HepG2 (cell line): ENCODE data around the gene ARID1A. TPM values are rescaled to one million over a fixed set of nuclear protein-coding genes. Genes with fewer than 3 reads are reported as not detected.

Experiments used
- GZF1 ChIP-seq: sonication (generic); formaldehyde crosslinking; IDR thresholded peaks from 2 replicates; pipeline ENCODE4 v1.5.1; 2020; ENCODE audit warnings: mild to moderate bottlenecking, missing genetic modification reagents
- HIVEP1 ChIP-seq: sonication (generic); formaldehyde crosslinking; IDR thresholded peaks from 2 replicates; pipeline ENCODE4 v1.4.0; 2020; ENCODE audit warnings: mild to moderate bottlenecking, missing genetic modification reagents
- HOXA3 ChIP-seq: sonication (generic); formaldehyde crosslinking; IDR thresholded peaks from 2 replicates; pipeline ENCODE4 v1.5.0; 2020; ENCODE audit warnings: missing genetic modification reagents
- KDM3A ChIP-seq: IDR thresholded peaks from 2 replicates; pipeline ENCODE4 v1.6.1; 2018; ENCODE audit warnings: low read depth, missing compliant biosample characterization
- SIX4 ChIP-seq: sonication (generic); formaldehyde crosslinking; IDR thresholded peaks from 2 replicates; pipeline ENCODE4 v1.4.0; 2020; ENCODE audit warnings: missing genetic modification reagents
- WIZ ChIP-seq: sonication (generic); formaldehyde crosslinking; IDR thresholded peaks from 2 replicates; pipeline ENCODE4 v1.5.1; 2020; ENCODE audit warnings: mild to moderate bottlenecking, missing genetic modification reagents
- YY1 ChIP-seq: IDR thresholded peaks from 2 replicates; pipeline ENCODE4 v1.6.1; 2011; ENCODE audit warnings: low read length, low read depth, moderate library complexity, mild to moderate bottlenecking; ENCODE audit not compliant: insufficient read depth, insufficient replicate concordance
- ZNF552 ChIP-seq: sonication (generic); formaldehyde crosslinking; IDR thresholded peaks from 2 replicates; pipeline ENCODE4 v1.9.0; 2022; ENCODE audit warnings: missing genetic modification reagents, mild to moderate bottlenecking, borderline replicate concordance
- ZNF563 ChIP-seq: sonication (generic); formaldehyde crosslinking; IDR thresholded peaks from 2 replicates; pipeline ENCODE4 v1.8.0; 2022; ENCODE audit warnings: mild to moderate bottlenecking, moderate library complexity, missing genetic modification reagents
- ZNF660 ChIP-seq: sonication (generic); formaldehyde crosslinking; IDR thresholded peaks from 2 replicates; pipeline ENCODE4 v1.5.1; 2020; ENCODE audit warnings: mild to moderate bottlenecking, low read depth, missing genetic modification reagents, borderline replicate concordance
- ZSCAN31 ChIP-seq: sonication (generic); formaldehyde crosslinking; IDR thresholded peaks from 2 replicates; pipeline ENCODE4 v1.5.0; 2020; ENCODE audit warnings: low read depth, mild to moderate bottlenecking, missing genetic modification reagents
- polyA plus RNA-seq, 8 experiments: library from polyadenylated mRNA; depleted of rRNA in 3 of 8; stranded (reverse) in 7 of 8; unstranded in 1 of 8; fragments of >200 nt; fragmentation: Illumina TruSeq in 4 of 8; extraction: Trizol in 4 of 8; gene quantifications; 2 replicates each; pipeline versions ENCODE4 v1.2.1 to v1.2.3, GENCODE V29; 2011 to 2016; ENCODE audit warnings: low read depth in 4 of 8, missing spikeins in 1 of 8, mixed read lengths in 1 of 8; ENCODE audit not compliant: insufficient read depth in 1 of 8
- total RNA-seq, 5 experiments: library from RNA; depleted of rRNA; stranded (reverse); fragments of >200 nt; fragmentation: Illumina TruSeq; extraction: Trizol; gene quantifications; 2 replicates each; pipeline ENCODE4 v1.2.3, GENCODE V29; 2016; ENCODE audit warnings: low read depth in 1 of 5
- TF ChIP-seq, protein P1 (sequence below): sonication (generic); formaldehyde crosslinking; IDR thresholded peaks from 2 replicates; pipeline ENCODE4 v1.8.0; 2022; ENCODE audit warnings: missing genetic modification reagents, mild to moderate bottlenecking, moderate library complexity, borderline replicate concordance
- TF ChIP-seq, protein P2 (sequence below): sonication (generic); formaldehyde crosslinking; IDR thresholded peaks from 2 replicates; pipeline ENCODE4 v1.8.1; 2023; ENCODE audit warnings: missing genetic modification reagents, mild to moderate bottlenecking, borderline replicate concordance
- TF ChIP-seq, protein P3 (sequence below): sonication (generic); formaldehyde crosslinking; IDR thresholded peaks from 2 replicates; pipeline ENCODE4 v1.8.0; 2022; ENCODE audit warnings: mild to moderate bottlenecking, missing genetic modification reagents, moderate library complexity
- TF ChIP-seq, protein P4 (sequence below), 2 experiments: sonication (generic) in 1 of 2; formaldehyde crosslinking in 1 of 2; IDR thresholded peaks; 2 replicates each; pipeline versions ENCODE4 v1.4.0 to v1.6.1; 2018 to 2020; ENCODE audit warnings: missing genetic modification reagents in 2 of 2, borderline replicate concordance in 1 of 2, low read depth in 1 of 2, mild to moderate bottlenecking in 1 of 2, missing biosample characterization in 1 of 2
- TF ChIP-seq, protein P5 (sequence below): sonication (generic); formaldehyde crosslinking; IDR thresholded peaks from 2 replicates; pipeline ENCODE4 v1.8.0; 2022; ENCODE audit warnings: missing genetic modification reagents, mild to moderate bottlenecking, inconsistent platforms, borderline replicate concordance
- TF ChIP-seq, protein P6 (sequence below): sonication (generic); formaldehyde crosslinking; IDR thresholded peaks from 2 replicates; pipeline ENCODE4 v1.9.0; 2022; ENCODE audit warnings: low read depth, missing genetic modification reagents
- TF ChIP-seq, protein P7 (sequence below): sonication (generic); formaldehyde crosslinking; IDR thresholded peaks from 2 replicates; pipeline ENCODE4 v1.5.0; 2020; ENCODE audit warnings: missing genetic modification reagents

The ARID1A gene
- total and polyA plus RNA-seq, 2 of the 13 experiments (the other 11 are each of a cell fraction or from before 2014, with no cell fraction given) = 11.9 to 15.9 TPM

DNA sequence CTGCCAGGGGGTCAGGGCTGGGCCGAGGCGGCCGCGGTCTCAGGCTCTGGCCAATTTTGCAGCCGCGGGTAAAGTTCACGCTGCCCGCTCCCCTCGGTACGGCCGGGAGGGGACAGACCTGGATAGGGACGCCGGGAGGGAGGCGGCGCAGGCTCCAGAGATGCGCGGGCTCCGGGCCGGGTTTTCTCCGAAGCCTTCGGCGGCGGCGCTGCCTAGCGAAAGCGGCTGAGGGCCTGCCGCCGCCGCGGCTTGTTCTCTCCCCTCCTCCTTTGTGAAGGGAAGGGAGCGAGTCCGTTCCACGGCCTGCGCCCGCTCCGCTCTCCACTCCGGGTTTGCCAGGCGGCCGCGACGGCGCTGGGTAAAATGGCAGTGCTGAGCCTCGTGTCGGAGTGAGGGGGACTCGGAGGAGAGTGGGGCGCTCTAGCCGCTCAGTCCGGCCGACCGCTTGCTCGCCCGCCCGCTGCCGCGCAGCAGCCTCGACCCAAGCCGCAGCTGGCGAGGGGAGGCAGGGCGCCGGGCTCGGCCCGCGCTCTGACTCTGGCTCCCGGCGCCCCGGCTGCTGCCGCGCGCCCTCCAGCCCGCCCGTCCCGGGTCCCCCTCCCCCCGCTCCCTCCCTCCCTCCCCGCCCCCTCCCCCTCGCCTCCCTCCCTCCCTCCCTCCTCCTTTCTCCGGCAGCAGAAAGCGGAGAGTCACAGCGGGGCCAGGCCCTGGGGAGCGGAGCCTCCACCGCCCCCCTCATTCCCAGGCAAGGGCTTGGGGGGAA lies at the start of gene ARID1A (continued):
- TF ChIP-seq, protein P1, sequence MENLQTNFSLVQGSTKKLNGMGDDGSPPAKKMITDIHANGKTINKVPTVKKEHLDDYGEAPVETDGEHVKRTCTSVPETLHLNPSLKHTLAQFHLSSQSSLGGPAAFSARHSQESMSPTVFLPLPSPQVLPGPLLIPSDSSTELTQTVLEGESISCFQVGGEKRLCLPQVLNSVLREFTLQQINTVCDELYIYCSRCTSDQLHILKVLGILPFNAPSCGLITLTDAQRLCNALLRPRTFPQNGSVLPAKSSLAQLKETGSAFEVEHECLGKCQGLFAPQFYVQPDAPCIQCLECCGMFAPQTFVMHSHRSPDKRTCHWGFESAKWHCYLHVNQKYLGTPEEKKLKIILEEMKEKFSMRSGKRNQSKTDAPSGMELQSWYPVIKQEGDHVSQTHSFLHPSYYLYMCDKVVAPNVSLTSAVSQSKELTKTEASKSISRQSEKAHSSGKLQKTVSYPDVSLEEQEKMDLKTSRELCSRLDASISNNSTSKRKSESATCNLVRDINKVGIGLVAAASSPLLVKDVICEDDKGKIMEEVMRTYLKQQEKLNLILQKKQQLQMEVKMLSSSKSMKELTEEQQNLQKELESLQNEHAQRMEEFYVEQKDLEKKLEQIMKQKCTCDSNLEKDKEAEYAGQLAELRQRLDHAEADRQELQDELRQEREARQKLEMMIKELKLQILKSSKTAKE (CRISPR knock-in tag) = peak; percentile 61; the same call in 1 of the 2 replicates
- TF ChIP-seq KDM3A = peak; percentile 98; the same call in 1 of the 2 replicates
- no peak for TF ChIP-seq GZF1 (CRISPR knock-in tag)
- TF ChIP-seq, protein P2, sequence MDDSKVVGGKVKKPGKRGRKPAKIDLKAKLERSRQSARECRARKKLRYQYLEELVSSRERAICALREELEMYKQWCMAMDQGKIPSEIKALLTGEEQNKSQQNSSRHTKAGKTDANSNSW (CRISPR knock-in tag) = no peak; the same call in 1 of the 2 replicates
- TF ChIP-seq ZNF552 (CRISPR knock-in tag) = peak; percentile 82
- TF ChIP-seq ZNF563 (CRISPR knock-in tag) = peak; percentile 80; the same call in 1 of the 2 replicates
- TF ChIP-seq, protein P3, sequence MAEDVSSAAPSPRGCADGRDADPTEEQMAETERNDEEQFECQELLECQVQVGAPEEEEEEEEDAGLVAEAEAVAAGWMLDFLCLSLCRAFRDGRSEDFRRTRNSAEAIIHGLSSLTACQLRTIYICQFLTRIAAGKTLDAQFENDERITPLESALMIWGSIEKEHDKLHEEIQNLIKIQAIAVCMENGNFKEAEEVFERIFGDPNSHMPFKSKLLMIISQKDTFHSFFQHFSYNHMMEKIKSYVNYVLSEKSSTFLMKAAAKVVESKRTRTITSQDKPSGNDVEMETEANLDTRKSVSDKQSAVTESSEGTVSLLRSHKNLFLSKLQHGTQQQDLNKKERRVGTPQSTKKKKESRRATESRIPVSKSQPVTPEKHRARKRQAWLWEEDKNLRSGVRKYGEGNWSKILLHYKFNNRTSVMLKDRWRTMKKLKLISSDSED = no peak; the same call in 1 of the 2 replicates
- TF ChIP-seq, protein P4, sequence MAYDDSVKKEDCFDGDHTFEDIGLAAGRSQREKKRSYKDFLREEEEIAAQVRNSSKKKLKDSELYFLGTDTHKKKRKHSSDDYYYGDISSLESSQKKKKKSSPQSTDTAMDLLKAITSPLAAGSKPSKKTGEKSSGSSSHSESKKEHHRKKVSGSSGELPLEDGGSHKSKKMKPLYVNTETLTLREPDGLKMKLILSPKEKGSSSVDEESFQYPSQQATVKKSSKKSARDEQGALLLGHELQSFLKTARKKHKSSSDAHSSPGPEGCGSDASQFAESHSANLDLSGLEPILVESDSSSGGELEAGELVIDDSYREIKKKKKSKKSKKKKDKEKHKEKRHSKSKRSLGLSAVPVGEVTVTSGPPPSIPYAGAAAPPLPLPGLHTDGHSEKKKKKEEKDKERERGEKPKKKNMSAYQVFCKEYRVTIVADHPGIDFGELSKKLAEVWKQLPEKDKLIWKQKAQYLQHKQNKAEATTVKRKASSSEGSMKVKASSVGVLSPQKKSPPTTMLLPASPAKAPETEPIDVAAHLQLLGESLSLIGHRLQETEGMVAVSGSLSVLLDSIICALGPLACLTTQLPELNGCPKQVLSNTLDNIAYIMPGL (CRISPR knock-in tag; IDR thresholded peaks at IDR 0.05; ENCODE audit: borderline replicate concordance in 1 of 2, low read depth in 1 of 2) = peak; percentile 92 to 96; a peak in 3 of 4 replicates
- TF ChIP-seq, protein P5, sequence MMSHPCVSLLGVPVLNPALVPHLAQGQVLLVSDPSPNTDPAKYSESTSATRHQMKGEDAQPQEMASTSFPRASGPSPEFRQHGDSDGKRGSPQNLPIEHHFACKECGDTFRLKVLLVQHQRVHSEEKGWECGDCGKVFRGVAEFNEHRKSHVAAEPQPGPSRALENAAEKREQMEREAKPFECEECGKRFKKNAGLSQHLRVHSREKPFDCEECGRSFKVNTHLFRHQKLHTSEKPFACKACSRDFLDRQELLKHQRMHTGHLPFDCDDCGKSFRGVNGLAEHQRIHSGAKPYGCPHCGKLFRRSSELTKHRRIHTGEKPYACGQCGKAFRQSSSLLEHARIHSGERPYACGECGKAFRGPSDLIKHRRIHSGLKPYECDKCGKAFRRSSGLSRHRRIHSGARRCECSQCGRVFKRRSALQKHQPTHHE = peak; percentile 94
- TF ChIP-seq HOXA3 (CRISPR knock-in tag) = peak; percentile 96
- TF ChIP-seq HIVEP1 = peak; percentile 92
- TF ChIP-seq SIX4 = peak; percentile 61; the same call in 1 of the 2 replicates
- TF ChIP-seq, protein P6, sequence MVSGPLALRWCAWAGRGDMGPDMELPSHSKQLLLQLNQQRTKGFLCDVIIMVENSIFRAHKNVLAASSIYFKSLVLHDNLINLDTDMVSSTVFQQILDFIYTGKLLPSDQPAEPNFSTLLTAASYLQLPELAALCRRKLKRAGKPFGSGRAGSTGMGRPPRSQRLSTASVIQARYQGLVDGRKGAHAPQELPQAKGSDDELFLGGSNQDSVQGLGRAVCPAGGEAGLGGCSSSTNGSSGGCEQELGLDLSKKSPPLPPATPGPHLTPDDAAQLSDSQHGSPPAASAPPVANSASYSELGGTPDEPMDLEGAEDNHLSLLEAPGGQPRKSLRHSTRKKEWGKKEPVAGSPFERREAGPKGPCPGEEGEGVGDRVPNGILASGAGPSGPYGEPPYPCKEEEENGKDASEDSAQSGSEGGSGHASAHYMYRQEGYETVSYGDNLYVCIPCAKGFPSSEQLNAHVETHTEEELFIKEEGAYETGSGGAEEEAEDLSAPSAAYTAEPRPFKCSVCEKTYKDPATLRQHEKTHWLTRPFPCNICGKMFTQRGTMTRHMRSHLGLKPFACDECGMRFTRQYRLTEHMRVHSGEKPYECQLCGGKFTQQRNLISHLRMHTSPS (CRISPR knock-in tag) = peak; percentile 71
- TF ChIP-seq YY1 = peak; percentile 93
- no peak for TF ChIP-seq ZNF660 (CRISPR knock-in tag)
- no peak; the same call in 1 of the 2 replicates for TF ChIP-seq WIZ (CRISPR knock-in tag)
- TF ChIP-seq ZSCAN31 = peak; percentile 81; the same call in 1 of the 2 replicates
- TF ChIP-seq, protein P7, sequence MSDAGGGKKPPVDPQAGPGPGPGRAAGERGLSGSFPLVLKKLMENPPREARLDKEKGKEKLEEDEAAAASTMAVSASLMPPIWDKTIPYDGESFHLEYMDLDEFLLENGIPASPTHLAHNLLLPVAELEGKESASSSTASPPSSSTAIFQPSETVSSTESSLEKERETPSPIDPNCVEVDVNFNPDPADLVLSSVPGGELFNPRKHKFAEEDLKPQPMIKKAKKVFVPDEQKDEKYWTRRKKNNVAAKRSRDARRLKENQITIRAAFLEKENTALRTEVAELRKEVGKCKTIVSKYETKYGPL (CRISPR knock-in tag) = no peak
